A673 (cell line): ENCODE data around the gene SENP2.

ENCODE experiments used
- EZH2 ChIP-seq: fragments of 200-600 bp; sonication (generic); IDR thresholded peaks from 2 replicates; pipeline ENCODE4 v1.6.1; 2017; ENCODE audit warnings: borderline replicate concordance, low read depth, mild to moderate bottlenecking, mixed read lengths, antibody characterized with exemption, low read length; ENCODE audit not compliant: poor library complexity, severe bottlenecking
- TF ChIP-seq, protein P1 (sequence below): fragments of 300-800, 200-600 bp; sonication (generic); conservative IDR thresholded peaks from 2 replicates; pipeline ENCODE4 v1.5.1; 2017; ENCODE audit warnings: low read depth, mild to moderate bottlenecking, antibody characterized with exemption, low read length, moderate library complexity, mixed read lengths

- TF ChIP-seq EZH2: no peak
- TF ChIP-seq, protein P1, sequence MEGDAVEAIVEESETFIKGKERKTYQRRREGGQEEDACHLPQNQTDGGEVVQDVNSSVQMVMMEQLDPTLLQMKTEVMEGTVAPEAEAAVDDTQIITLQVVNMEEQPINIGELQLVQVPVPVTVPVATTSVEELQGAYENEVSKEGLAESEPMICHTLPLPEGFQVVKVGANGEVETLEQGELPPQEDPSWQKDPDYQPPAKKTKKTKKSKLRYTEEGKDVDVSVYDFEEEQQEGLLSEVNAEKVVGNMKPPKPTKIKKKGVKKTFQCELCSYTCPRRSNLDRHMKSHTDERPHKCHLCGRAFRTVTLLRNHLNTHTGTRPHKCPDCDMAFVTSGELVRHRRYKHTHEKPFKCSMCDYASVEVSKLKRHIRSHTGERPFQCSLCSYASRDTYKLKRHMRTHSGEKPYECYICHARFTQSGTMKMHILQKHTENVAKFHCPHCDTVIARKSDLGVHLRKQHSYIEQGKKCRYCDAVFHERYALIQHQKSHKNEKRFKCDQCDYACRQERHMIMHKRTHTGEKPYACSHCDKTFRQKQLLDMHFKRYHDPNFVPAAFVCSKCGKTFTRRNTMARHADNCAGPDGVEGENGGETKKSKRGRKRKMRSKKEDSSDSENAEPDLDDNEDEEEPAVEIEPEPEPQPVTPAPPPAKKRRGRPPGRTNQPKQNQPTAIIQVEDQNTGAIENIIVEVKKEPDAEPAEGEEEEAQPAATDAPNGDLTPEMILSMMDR: no peak
Observed at GRCh38 chr3:185639632-185640206, 53.6 kb downstream of the SENP2 start.
